HG03066 (cell line): ENCODE measurements around the gene BICRA.
"Not testable (repeated sequence)": the region's sequence is repeated elsewhere in the genome, so short reads cannot be mapped to it uniquely, and the experiment has no call there.

Source experiments
- ATAC-seq: cut with Tn5 transposase; IDR thresholded peaks from one replicate; pipeline ENCODE4 v1.9.1; 2021; ENCODE audit warnings: low read depth; ENCODE audit not compliant: unreplicated experiment

Gene BICRA

GRCh38 chr19:47608969-47609905 lies at the start of gene BICRA:
Gene BICRA, plus strand, starts transcription at chr19:47609134. Its CDS starts 64,441 bp downstream, at chr19:47673575.
- ATAC-seq = peak; percentile 50

- ATAC-seq = no peak
Measured at GRCh38 chr19:47560999-47561398, 47.9 kb upstream of the BICRA start.

- ATAC-seq = no peak
Measured at GRCh38 chr19:47561440-47562057, 47.4 kb upstream of the BICRA start.

GRCh38 chr19:47564081-47564480 lies 44.9 kb upstream of the BICRA start:
- no peak for ATAC-seq

GRCh38 chr19:47569331-47569730 lies 39.6 kb upstream of the BICRA start:
- no peak for ATAC-seq

GRCh38 chr19:47572635-47573034 lies 36.3 kb upstream of the BICRA start:
- ATAC-seq = no peak

GRCh38 chr19:47573071-47574026 lies 35.6 kb upstream of the BICRA start, which contains the start of gene ZNF541:
Gene ZNF541, minus strand, starts transcription at chr19:47573148. Its CDS starts 17,292 bp downstream, at chr19:47555856.
- ATAC-seq = no peak

- ATAC-seq = no peak
Measured at GRCh38 chr19:47580397-47580796, 28.5 kb upstream of the BICRA start.

GRCh38 chr19:47581605-47582319 lies 27.2 kb upstream of the BICRA start:
- no peak for ATAC-seq

GRCh38 chr19:47582320-47582909 lies 26.5 kb upstream of the BICRA start:
- ATAC-seq = no peak

GRCh38 chr19:47583161-47583560 lies 25.8 kb upstream of the BICRA start:
- ATAC-seq = not testable (repeated sequence)

- no peak for ATAC-seq
Measured at GRCh38 chr19:47587295-47587694, 21.6 kb upstream of the BICRA start.

GRCh38 chr19:47589824-47590223 lies 19.1 kb upstream of the BICRA start:
- no peak for ATAC-seq

GRCh38 chr19:47593860-47594259 lies 15.1 kb upstream of the BICRA start:
- no peak for ATAC-seq

- ATAC-seq = no peak
Measured at GRCh38 chr19:47595944-47596343, 13.0 kb upstream of the BICRA start.

GRCh38 chr19:47598407-47599349 lies 10.3 kb upstream of the BICRA start:
- ATAC-seq = no peak

GRCh38 chr19:47599671-47600245 lies 9.2 kb upstream of the BICRA start:
- not testable (repeated sequence) for ATAC-seq
